Small intestine (tissue), 7 donors: Measurements from ENCODE around the gene TMCC2. TPM values are rescaled to one million over a fixed set of nuclear protein-coding genes. Genes with fewer than 3 reads are reported as not detected.

Experiments used
- DNase-seq, 2 donors: peaks; one replicate each; pipeline versions ENCODE4 v3.0.0 to v3.0.0-alpha.2; 2013
- FAIRE-seq: peaks from 2 replicates; lab custom pipeline; 2012; peaks lifted over from hg19 to GRCh38; lab: Jason Lieb, UNC
- H3K27ac ChIP-seq, 3 donors: one replicate each; pipeline ENCODE4 v1.5.1; 2013; ENCODE audit warnings: low read length in 2 of 3, mild to moderate bottlenecking in 2 of 3, control low read depth in 1 of 3, inconsistent platforms in 1 of 3, low read depth in 1 of 3, moderate library complexity in 1 of 3
- H3K27me3 ChIP-seq, 3 donors: one replicate each; pipeline ENCODE4 v1.6.1; 2013; ENCODE audit warnings: low read length in 3 of 3, inconsistent platforms in 1 of 3; ENCODE audit not compliant: control insufficient read depth in 3 of 3, insufficient read depth in 3 of 3
- H3K36me3 ChIP-seq, 3 donors: one replicate each; pipeline ENCODE4 v1.6.1; 2013; ENCODE audit warnings: low read length in 3 of 3, inconsistent platforms in 1 of 3, low read depth in 1 of 3, mild to moderate bottlenecking in 1 of 3, moderate library complexity in 1 of 3; ENCODE audit not compliant: control insufficient read depth in 3 of 3, insufficient read depth in 2 of 3
- H3K4me1 ChIP-seq, 3 donors: one replicate each; pipeline ENCODE4 v1.6.1; 2013; ENCODE audit warnings: low read length in 2 of 3, inconsistent platforms in 1 of 3, low read depth in 1 of 3, mild to moderate bottlenecking in 1 of 3, moderate library complexity in 1 of 3; ENCODE audit not compliant: control insufficient read depth in 3 of 3, insufficient read depth in 2 of 3
- H3K4me3 ChIP-seq, 3 donors: one replicate each; pipeline ENCODE4 v1.5.1; 2013; ENCODE audit warnings: low read length in 3 of 3, control low read depth in 1 of 3, inconsistent platforms in 1 of 3, low read depth in 1 of 3, mild to moderate bottlenecking in 1 of 3, moderate library complexity in 1 of 3
- H3K9me3 ChIP-seq, 2 donors: one replicate each; pipeline ENCODE4 v1.6.1; 2013; ENCODE audit warnings: low read depth in 1 of 2, low read length in 1 of 2; ENCODE audit not compliant: control insufficient read depth in 2 of 2, insufficient read depth in 1 of 2
- WGBS, 3 donors: extraction: QIAGEN DNeasy Blood & Tissue Kit; methylation state at CpG; one replicate each; pipeline ENCODE4 v1.1.7; 2013; 5-methylcytosine and 5-hydroxymethylcytosine counted together
- polyA plus RNA-seq, 4 donors: library from polyadenylated mRNA; stranded (reverse) in 3 of 4; unstranded in 1 of 4; fragments of 200-250 nt in 3 of 4; fragments of 120-200 nt in 1 of 4; gene quantifications; one replicate each; pipeline versions ENCODE4 v1.2.1 to v1.2.3, GENCODE V29; 2013
- donor health status: healthy with polysubstance abuse.
- donor health status: control.
- donor health status: control.
- donor health status: Bipolar disorder and iron deficiency.
- donor health status: healthy.

Gene TMCC2
- polyA plus RNA-seq, 4 donors: 0.54 to 1.7 (median 0.96) TPM

DNA sequence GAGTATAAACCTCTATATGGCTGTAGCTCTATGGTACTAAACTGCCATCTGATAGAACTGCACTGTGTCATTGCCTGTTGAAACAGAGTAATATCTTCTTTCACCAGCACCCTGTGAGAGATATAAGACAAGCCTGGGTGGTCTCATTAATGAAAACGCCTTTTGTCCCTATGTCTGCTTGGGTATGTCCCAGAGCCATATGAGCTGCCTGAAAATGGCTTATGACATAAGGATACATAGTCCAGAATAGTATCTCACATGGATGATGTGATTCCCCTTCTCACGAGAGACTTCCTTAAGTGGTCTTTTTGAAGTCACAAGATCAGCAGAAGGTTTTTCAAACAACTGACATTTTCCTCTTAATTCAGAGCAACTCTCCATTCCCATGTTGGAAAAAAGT, 7.3 kb upstream of the TMCC2 start:
- H3K36me3 ChIP-seq: no peaks in the 10 kb centered on the region
- no peak for DNase-seq
- H3K9me3 ChIP-seq: no peaks in the 10 kb centered on the region
- H3K27ac ChIP-seq: no peak overlapping the region
- H3K4me1 ChIP-seq: no peaks in the 10 kb centered on the region
- 46 to 61% (median 58%) methylated on average over 2 of the region's 2 CpGs for WGBS, 3 donors
- peaks cover 0 to 5% (median 0%) of the 10 kb centered on the region in 3 donors for H3K27me3 ChIP-seq
- H3K4me3 ChIP-seq: no peak overlapping the region
- no peak for FAIRE-seq

DNA sequence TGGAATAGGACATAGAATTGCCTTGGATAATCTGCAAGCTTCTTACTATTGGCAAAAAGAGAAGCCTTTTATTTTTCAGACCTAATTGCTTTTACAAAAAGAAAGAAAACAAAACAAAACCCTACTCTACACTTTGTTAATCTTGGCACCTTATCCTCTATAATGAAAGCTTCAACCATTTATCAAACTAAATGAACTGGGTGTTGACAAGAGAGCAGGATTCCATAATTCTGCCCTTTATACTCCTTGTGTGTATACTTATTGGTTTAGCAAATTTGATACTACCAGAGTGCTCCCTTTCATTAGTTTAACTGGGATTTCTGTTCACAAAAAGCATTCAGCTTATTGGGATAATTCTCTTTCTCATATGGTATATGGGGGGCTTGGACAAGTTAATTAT, 3.0 kb upstream of the TMCC2 start:
- no peaks in the 10 kb centered on the region for H3K36me3 ChIP-seq
- no peak overlapping the region for H3K4me3 ChIP-seq
- H3K9me3 ChIP-seq: no peaks in the 10 kb centered on the region
- no peak overlapping the region for H3K27ac ChIP-seq
- FAIRE-seq (no peak), DNase-seq (no peak)
- peaks cover 0 to 31% (median 2%) of the 10 kb centered on the region in 3 donors for H3K27me3 ChIP-seq
- peaks cover 0 to 9% (median 2%) of the 10 kb centered on the region in 3 donors for H3K4me1 ChIP-seq

DNA sequence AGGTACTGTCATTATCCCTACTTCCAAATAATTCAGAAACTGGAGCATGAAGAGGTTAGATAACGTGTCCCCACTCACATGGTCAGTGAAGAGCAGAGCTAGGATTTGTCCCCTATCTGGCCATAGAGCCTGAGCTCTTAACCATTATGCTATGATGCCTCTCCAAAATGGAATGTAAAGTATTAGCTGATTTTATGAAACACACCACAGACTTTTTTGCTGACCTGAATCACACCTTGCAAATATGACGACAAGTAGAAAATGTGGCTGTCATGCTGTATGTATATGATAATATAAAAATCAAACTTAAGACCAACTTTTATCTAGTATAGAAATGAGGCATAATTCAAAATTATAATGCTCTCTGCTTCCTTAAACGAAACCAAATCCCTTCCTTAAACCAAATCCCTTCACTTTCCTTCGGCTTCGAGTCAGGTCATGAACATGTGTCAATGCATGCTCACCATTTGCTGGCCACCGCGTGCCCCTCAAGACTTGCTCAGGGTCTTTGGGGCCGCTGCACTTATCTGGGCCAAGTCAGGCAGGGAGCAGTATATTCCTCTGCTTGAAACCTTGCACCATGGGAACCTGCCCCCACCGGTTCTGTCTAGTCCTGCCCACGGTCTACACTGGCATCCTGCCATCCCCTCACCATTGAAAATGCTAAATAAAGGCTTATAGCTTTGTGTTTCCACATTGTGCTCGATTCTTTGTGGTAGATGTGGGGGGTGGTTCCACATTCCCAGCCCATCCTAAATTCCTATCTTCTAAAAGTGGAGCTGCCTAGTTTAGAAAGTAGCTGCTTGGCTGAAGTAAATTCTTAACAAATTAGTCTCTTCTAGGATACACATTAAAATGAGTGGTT, 1.6 kb upstream of the TMCC2 start:
- Histone ChIP-seq H3K27ac (no peak overlapping the region), H3K4me3 (no peak overlapping the region), H3K9me3 (no peaks in the 10 kb centered on the region), H3K4me1 (peaks cover 0 to 12% (median 3%) of the 10 kb centered on the region in 3 donors), H3K36me3 (no peaks in the 10 kb centered on the region), H3K27me3 (peaks cover 0 to 31% (median 2%) of the 10 kb centered on the region in 3 donors)
- WGBS, 3 donors: 50 to 68% (median 58%) methylated on average over 11 of the region's 11 CpGs
- no peak for DNase-seq
- FAIRE-seq: no peak

DNA sequence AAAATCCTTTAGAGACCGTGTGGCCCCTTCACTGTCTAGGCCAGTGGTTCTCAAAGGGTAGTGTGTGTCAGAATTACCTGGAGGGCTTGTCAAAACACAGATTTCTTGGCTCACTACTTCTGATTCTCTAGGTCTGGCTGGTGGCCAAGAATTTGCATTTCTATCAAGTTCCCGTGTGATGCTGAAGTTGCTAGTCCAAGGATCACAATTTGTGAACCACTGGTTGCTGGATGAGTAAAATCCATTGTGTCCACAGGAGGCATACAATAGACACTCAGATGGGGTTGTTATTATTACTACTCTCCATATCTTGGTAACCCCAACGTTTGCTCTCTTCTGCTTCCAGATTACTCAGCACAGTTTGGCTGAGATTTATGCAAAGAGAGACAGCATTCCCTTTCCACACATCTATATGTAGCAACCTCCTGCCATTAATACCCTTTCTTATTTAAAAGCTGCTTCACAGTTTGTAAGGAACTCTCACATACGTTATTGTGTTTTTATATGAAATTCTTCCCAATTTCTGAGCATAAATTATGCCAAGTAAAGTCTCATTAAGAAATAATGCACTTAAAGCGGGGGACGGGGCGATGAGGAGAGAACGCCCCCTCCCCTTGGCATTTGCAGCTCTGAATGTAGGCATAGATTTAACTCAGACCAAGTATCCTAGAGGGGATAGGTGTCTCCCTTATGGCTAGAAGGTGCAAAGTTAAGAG, 720 bp upstream of the TMCC2 start:
- Histone ChIP-seq H3K9me3 (no peaks in the 10 kb centered on the region), H3K27me3 (peaks cover 0 to 31% (median 2%) of the 10 kb centered on the region in 3 donors), H3K36me3 (no peaks in the 10 kb centered on the region), H3K27ac (no peak overlapping the region), H3K4me1 (peaks cover 0 to 12% (median 3%) of the 10 kb centered on the region in 3 donors), H3K4me3 (peak overlapping the region; percentile 49 to 67 (median 59))
- FAIRE-seq (no peak), DNase-seq (peak; percentile 28 to 35)
- 9 to 14% (median 12%) methylated on average over 8 of the region's 8 CpGs for WGBS, 3 donors

DNA sequence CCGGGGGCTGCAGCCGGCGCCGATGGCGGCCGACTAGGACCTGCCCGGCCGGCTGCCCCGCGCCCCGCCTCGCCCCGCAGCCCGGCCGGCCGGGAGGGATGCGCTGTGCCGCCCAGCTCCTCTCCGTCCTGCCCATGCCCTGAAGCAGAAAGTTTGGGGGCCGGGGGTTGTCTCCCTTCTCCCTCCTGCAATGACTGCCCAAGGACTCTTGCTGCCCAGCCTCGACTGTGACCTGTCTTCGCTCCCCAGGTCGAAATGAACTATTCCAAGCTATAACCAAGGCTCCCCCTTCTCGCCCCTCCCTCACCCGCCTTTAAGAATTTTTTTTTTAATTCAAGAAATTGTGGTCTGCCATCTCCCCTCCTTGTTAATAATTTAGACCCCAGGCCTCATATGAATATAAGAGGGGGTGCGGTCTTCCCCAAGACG, 361 bp downstream of the TMCC2 start:
- no peak for DNase-seq
- Histone ChIP-seq H3K27me3 (peaks cover 0 to 31% (median 2%) of the 10 kb centered on the region in 3 donors), H3K4me3 (peak overlapping the region; percentile 45 to 67 (median 49)), H3K27ac (no peak overlapping the region), H3K36me3 (no peaks in the 10 kb centered on the region), H3K9me3 (no peaks in the 10 kb centered on the region), H3K4me1 (peaks cover 0 to 12% (median 3%) of the 10 kb centered on the region in 3 donors)
- WGBS, 3 donors: 1% methylated on average over 18 to 27 of the region's 27 CpGs
- no peak for FAIRE-seq

DNA sequence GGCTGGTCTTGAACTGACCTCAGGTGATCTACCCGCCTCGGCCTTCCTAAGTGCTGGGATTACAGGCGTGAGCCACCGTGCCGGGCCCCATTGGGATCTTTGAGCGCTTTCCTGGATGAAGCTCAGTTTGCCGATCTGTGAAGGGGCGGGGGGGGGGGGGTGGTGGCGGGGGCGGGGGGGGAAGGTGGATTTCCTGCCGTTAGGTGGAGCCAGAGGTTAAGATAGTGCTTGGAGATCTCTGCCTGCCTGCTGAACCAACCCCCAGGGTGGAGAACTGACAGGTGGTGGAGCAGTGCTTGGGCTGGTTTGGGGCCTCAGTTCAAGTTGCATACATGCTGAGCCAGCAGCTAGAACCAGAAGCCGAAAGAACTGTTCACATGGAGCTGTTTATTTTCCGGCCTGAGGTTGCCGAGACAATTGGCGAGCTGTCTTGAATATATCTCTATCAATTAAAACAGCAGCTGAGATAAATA, 1.7 kb downstream of the TMCC2 start:
- Histone ChIP-seq H3K4me1 (peaks cover 0 to 12% (median 3%) of the 10 kb centered on the region in 3 donors), H3K27ac (peak overlapping the region in 1 of 3 donors; percentile 3), H3K9me3 (no peaks in the 10 kb centered on the region), H3K36me3 (no peaks in the 10 kb centered on the region), H3K27me3 (peaks cover 0 to 31% (median 2%) of the 10 kb centered on the region in 3 donors), H3K4me3 (no peak overlapping the region)
- DNase-seq (peak; percentile 55 to 59), FAIRE-seq (no peak)
- 1 to 4% (median 2%) methylated on average over 12 to 15 of the region's 15 CpGs for WGBS, 3 donors

DNA sequence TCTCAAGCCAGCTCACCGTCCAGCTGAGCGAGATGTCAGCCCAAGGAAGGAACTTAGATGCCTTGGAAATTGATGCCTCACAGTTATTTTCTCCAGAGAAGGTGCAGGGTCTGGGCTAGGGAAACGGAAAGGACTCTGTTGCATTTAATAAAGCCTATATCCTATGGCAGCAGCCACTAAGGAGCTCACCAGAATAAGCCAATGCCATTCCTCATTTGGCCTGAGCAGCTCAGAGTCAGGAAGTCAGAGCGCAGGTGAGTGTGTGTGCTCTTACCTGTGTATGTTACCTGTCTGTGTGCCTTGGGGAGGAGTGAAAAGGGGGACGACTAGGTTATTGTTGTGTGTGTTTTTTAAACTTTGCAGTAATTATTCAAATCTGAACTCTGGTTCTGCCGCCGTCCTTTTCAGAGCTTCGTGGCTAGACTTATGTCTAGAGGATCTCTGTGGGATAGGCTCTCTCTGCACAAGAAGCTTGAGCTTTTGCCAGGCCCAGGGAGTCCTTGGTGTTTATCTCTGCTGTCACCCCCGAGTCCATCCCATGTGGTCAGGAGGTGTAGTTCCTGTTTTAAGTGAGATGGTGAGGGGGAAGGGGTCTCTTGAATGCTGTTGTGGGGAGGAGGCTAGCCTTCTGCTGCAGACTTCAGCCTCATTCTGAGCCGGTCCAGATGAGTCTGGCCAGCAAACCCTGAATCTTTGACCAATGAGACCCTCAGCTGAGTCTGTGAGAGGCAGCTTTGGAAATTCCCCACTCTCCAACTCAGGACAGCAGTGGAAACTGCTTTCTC, 2.4 kb downstream of the TMCC2 start:
- 38 to 45% (median 42%) methylated on average over 10 of the region's 10 CpGs for WGBS, 3 donors
- Histone ChIP-seq H3K4me3 (no peak overlapping the region), H3K27me3 (peaks cover 0 to 31% (median 2%) of the 10 kb centered on the region in 3 donors), H3K4me1 (peaks cover 0 to 12% (median 3%) of the 10 kb centered on the region in 3 donors), H3K27ac (peak overlapping the region in 1 of 3 donors; percentile 3), H3K36me3 (no peaks in the 10 kb centered on the region), H3K9me3 (no peaks in the 10 kb centered on the region)
- DNase-seq (no peak), FAIRE-seq (no peak)

DNA sequence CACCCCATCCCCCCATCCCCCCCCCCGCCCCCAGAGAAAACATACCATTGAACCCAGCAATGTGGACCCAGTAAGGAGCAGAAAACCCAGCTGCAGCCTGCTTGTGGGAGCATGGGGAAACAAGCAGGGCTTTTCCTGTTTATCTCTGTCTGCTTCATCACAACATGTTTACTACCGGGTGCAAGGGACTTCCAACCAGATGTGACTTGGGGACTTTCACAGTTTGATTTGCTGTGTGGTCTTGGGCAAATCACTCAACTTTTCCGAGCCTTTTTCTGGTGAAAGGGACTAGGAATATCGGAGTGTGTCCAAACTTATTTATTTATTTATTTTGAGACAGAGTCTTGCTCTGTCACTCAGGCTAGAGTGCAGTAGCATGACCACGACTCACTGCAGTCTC, 3.2 kb downstream of the TMCC2 start:
- Histone ChIP-seq H3K9me3 (no peaks in the 10 kb centered on the region), H3K27ac (no peak overlapping the region), H3K27me3 (peaks cover 0 to 26% (median 2%) of the 10 kb centered on the region in 3 donors), H3K4me1 (peaks cover 0 to 12% (median 3%) of the 10 kb centered on the region in 3 donors), H3K36me3 (no peaks in the 10 kb centered on the region), H3K4me3 (no peak overlapping the region)
- FAIRE-seq (no peak), DNase-seq (no peak)
- 70 to 91% (median 74%) methylated on average over 5 of the region's 5 CpGs for WGBS, 3 donors
